ENCODE results near the gene CKLF.

The CKLF gene

GRCh38 chr16:66614161-66614802, 61.9 kb downstream of the CKLF start:
- no peak for DNase-seq

All from anterior cingulate cortex (tissue), 58 donors.